Inflammatory macrophage treated with lipopolysaccharide for 1 hour (primary cell): ENCODE results near the gene ATG5.
"Not testable (repeated sequence)": the region's sequence is repeated elsewhere in the genome, so short reads cannot be mapped to it uniquely, and the experiment has no call there.

ENCODE experiments used
- DNase-seq, 2 donors: peaks; one replicate each; pipeline ENCODE4 v3.0.0-alpha.2; 2020 to 2022

ATG5 gene

DNA sequence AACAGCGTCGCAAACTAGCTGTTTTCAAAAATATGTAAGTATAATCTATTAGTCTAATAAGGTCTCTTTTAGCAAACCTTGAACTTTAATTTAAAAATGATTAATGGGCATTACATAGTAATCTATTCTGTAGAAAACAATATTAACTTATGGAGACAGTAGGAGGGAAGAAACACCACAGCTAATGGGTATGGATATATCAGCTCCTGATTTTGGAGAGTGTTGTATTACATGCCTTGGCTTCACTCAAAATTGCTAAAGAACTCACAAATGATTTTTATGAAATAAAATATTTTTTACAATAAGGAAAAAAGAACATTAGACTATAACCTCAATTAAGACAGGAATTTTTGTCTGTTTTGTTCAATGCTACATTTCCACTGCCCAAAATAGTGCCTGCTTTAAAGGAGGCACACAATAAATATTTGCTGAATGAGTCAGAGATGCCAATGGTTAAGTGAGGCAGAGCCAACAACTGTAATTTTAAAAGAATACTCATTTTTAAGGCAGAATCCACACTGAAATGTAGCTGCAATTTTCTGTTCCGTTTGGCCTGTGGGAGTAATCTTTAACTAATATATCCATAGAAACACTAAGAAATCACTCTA, 15.7 kb downstream of the ATG5 start:
- no peak for DNase-seq

DNA sequence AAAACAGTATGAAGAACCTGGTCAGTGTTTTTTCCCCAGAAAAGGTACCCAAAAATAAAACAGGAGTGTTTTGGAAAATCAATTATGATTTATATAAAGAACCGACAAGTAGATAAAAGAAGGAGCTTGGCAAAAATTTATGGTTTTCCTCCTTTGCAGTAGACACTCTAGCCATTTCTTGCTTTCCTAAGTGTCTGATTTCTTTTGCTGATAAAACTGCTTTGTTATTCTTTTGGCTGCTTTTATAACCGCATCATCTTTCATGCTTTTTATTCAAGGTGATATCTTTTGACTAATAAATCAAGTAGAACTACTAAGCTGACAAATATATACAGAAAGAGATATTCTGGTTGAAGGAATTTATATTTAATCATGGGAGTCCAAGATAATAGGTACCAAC, 16.6 kb downstream of the ATG5 start:
- DNase-seq, result no peak

DNA sequence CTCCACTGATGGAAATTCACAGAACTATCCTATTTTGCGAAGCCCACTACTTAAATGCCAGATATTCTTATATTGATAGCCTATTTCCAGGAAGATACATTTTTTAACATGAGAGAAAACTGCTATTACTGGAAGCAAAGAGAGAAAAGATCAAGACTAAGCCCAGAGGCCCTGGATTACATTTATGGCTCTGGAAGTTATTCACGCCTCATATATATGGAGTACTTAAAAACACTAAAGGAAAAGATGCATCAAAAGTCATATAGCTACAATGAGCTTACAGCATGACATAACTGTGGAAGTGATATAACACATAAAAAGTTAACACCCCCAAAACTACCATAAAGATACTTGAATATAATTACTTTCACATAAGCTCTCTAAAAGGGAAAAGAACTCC, 19.8 kb downstream of the ATG5 start:
- no peak for DNase-seq

DNA sequence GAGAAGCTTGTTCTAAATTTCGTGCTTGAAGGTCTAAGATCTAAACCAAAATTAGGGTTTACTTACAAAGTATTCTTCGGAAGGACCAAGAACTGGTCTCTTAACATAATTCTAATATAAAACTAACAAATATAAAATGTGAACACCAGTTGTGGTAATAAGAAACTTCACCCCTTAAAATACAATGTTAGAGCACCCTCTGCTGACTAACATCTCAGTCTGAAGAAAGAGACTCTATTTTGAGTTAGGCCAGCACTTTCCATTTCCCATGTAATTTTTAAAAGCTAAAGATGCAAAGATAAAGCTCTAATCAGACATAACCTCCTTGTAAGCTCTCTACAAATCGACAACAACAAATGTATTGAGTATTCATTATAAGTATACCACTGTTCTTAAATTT, 24.6 kb downstream of the ATG5 start:
- peak; percentile 18 to 43 for DNase-seq

DNA sequence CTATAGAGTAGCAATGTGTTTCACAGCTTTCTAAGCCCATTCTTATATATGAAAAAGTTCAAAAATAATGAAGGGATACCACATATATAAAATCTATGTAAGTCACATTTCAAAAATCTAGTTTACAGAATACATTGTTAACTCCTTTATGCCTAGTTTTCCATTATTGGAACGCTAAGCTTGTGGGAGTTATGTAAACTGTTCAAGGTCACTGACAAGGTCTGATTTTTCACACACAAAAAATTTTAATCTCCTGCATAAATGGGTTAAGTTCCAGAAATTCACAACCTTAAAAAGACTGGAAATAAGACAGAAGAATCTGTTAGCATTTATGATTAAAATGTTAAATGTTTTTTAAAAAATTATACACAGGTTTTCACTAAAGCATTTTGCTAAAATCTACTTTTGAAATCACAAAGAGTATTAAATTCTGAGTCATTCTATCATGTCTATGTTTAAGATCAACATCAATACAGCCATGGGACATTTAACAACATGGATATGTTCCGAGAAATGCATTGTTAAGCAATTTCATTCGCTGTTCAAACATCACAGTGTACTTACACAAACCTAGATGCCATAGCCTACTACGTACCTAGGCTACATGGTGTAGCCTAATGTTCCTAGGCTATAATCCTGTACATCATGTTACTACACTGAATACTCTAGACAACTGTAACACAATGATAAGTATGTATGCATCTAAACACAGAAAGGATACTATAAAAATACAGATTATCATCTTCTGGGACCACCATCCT, 25.4 kb downstream of the ATG5 start:
- no peak for DNase-seq

DNA sequence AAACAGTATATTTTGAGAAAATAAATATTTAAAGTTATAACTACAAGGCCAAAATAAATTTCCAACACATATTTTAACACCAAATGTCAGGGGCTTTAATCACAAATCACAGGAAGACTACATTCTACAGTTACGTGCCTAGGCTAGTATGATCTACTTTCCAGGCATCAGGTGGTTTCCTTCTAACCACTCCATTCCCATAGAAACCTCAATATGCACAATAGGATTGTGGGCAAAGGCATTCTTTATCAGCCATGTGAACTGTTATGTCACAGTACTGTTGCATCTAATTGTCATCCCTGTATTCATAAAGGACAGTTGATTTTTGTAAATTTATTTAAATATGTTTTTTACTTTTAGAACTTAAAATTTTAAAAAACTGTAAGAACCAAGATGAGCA, 32.4 kb downstream of the ATG5 start:
- no peak for DNase-seq

DNA sequence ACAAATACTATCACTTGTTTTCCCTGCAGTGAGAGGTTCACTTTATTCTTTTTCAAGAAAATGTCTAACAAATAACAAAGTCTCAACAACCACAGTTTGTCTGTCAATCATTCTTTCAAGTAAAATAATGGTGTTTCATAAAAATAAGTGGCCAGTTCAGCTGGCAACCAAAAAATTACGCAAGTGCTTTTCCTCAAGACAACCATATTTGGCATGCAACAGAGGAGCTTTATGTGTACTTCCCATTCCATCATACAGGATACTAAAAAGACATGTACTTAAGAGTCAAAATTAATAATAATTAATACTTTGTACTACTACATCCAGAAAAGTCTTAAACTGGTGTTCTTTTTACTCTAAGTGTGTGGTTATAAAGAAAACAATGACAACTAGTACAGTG, 34.6 kb downstream of the ATG5 start:
- no peak for DNase-seq

DNA sequence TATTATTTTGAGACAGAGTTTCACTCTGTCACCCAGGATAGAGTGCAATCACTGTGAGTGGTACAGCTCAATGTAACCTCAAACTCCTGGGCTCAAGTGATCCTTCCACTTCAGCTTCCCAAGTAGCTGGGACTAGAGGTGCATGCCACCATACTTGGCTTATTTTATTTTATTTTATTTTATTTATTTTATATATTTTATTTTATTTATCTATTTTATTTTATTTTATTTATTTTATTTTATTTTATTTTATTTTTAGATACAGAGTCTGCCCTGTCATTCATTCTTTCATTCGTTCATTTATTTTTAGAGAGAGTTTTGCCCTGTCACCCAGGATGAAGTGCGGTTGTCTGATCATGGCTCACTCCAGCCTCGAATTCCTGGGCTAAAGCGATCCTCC, 35.5 kb downstream of the ATG5 start:
- DNase-seq, result no peak

DNA sequence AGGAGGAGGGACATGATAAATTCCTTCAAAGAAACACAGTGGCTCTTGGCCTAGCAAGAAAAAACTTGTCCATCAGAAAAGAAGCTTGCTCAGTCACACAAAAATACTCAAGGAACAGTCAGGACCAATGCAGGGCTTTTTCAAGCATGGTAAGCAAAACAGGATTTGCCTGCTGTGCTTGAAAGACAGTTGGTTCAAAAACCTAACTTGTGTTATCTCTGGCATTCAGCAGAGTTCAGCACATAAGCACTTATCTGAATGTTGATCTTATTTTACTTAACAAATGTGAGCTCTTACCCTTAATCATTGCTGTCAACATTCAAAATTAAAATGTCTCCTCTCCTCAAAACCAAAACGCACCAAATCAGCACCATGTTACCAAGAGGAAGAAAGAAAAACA, 38.3 kb downstream of the ATG5 start:
- no peak for DNase-seq

DNA sequence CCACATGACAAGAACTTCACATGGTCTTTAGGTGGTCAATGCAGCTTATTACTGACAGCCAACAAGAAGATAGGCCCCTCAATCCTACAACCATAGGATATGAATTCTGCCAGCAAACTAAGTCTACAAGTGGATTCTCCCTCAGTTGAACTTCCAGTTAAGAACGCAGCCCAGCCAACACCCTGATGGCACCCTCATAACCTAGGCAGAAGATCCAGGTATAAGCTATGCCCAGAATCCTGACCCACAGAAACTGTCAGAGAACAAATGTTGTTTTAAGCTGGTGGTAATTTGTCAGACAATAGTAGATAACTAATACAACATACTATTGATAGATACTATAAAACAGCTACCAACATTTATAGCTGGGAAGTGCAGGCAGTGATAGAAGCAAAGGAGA, 38.8 kb downstream of the ATG5 start:
- DNase-seq, result no peak

DNA sequence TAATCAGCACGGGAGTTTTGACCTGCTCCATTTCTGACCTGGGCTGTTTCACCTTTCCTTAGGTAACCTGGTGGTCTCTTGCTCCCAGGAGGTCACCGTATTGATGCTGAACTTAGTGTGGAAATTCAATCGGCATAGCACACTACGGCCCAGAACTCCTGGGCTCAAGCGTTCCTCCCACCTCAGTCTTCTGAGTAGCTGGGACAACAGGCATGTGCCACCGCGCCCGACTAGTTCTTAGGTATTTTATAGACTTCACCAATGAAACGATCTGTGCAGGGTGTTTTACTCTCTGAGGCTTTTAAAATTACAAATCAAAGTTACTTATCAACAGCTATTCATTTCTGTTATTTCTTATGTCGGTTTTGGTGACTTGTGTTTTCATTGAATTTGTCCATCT, 42.1 kb downstream of the ATG5 start:
- no peak for DNase-seq

DNA sequence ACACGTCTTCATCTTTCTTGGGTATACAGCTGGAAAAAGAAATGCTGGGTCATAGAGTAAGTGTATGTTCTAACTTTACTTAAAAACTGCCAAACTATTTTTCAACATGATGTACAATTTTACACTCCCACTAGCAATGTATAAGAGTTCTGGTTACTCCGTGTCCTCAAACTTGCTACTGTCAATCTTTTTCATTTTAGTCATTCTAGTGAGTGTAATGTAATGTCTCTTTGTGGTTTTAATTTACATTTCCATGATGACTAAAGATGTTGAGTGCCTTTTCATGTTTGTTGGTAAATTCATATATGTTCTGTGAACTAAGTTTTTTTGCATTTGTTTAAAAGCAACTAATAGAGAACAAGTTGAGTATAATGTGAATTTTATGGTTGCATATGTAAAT, 43.9 kb downstream of the ATG5 start:
- DNase-seq, result no peak

DNA sequence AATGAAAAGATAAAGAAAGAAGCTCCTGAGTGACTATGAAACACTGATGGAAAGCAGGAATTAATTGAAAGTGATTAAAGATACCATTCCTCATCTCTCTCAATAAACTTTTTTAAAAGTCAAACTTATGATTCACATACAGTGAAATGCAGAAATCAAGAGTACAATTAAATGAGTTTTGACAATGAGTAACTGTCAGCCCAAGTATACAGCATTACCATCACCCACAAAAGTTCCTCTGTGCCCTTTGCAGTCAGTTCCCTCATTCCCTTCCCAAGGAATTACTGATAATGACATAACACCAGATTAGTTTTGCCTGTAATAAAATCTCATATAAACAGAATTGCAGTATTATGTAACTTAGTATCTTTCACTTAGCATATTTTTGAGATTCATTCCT, 44.5 kb downstream of the ATG5 start:
- no peak for DNase-seq

DNA sequence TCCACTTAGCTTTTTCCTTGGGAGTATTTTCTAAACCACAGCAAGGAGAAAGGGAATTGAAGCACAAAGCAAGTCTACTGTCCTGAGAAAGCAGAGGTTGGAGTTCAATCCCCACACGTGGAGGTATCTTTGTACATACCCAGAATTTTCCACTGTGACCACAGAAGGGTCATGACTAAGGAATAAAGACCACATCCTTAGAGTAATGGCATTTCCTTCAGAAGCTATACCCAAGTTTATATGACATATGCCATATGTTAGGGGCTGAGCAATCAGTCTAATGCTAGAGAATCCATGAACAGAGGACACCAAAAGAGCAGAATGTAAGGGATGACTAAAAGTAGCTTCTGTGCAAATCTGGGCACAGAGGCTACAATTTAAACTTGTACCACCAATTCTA, 46.4 kb downstream of the ATG5 start:
- DNase-seq, result no peak

DNA sequence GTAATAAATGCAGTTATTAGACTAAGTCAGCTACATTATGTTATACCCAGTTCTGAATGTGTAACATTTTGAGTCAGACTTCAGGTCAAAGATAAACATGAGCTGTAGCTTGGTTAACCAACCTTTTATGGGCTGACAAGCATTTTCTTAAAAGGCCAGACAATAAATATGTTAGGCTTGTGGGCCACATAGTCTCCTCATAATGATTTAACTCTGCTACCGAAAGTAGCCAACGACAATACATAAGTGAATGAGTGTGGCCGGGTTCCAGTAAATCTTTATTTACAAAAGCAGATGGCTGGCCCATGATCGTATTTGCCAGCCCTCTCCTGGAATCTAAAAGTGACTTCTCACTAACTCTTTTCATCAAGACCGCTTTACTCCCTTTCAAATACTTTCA, 49.9 kb downstream of the ATG5 start:
- no peak for DNase-seq

DNA sequence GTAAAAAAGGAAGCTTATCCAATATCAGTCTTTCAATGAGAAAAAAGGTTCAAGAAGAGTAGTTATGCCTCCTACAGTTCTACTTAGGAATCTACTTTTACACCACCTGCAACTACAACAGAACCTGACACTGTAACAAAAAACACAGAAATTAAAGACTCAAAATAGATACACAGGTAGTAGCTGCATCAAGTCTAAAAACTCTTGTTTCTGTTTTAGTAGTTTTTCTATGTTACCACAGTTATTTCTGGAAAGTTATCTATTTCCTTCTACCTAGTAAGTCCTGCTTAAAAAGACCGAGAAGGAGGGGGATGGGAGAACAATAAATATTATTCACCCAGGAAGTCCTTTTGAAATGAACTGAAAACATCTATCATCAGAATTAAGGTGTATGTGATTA, 52.5 kb downstream of the ATG5 start:
- DNase-seq, result no peak

DNA sequence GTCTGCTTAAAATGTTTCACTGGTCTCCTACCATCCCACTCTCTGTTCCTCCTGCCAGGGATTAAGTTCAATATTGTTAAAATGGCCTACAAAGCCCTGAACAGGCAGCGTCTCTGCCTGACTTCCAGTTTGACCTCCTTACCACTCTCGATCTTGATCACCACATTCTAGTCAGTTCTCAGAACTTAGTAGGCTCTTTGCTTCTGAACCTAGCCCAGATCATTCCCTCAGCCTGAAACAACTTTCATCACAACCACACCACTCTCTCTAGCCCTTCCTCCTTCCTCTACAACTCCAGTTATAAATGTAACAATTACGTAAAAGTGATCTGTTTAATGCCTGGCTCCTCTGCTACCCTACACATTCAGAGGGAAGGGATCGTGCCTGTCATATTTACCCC, 53.3 kb downstream of the ATG5 start:
- no peak for DNase-seq

DNA sequence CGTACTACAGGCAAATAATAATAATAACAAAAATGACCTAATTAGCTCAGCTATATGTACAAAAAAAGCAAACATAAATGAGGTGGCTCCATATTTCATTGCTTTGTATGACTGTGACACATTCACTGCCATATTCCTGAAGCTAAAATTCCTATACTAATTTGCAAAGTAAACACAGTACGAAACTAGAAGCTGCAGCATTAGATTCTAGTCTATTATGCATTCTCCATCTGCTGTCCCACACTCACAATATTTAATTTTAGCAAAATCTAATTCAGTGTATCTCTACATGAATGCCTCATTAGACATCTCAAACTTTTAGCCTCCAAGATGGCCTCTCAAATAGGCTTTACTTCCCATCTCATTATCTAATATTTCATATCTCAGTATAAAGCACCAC, 55.1 kb downstream of the ATG5 start:
- no peak for DNase-seq

DNA sequence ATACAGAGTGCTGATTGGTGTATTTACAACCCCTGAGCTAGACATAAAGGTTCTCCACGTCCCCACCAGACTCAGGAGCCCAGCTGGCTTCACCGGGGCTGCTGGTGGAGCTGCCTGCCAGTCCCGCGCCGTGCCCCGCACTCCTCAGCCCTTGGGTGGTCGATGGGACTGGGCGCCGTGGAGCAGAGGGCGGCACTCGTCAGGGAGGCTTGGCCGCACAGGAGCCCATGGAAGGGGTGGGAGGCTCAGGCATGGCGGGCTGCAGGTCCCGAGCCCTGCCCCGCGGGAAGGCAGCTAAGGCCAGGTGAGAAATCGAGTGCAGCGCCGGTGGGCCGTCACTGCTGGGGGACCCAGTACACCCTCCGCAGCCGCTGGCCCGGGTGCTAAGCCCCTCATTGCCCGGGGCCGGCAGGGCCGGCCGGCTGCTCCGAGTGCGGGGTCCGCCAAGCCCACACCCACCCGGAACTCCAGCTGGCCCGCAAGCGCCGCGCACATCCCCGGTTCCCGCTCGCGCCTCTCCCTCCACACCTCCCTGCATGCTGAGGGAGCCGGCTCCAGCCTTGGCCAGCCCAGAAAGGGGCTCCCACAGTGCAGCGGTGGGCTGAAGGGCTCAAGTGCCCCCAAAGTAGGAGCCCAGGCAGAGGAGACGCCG, 56.2 kb downstream of the ATG5 start:
- DNase-seq, result not testable (repeated sequence)

DNA sequence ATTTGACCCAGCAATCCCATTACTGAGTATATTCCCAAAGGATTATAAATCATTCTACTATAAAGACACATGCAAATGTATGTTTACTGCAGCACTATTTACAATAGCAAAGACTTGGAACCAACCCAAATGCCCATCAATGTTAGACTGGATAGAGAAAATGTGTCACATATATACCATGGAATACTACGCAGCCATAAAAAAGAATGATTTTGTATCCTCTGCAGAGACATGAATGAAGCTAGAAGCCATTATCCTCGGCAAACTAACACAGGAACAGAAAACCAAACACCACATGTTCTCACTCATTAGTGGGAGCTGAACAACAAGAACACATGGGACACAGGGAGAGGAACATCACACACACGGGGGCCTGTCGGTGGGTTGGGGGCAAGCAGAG, 57.1 kb downstream of the ATG5 start:
- DNase-seq, result not testable (repeated sequence)

DNA sequence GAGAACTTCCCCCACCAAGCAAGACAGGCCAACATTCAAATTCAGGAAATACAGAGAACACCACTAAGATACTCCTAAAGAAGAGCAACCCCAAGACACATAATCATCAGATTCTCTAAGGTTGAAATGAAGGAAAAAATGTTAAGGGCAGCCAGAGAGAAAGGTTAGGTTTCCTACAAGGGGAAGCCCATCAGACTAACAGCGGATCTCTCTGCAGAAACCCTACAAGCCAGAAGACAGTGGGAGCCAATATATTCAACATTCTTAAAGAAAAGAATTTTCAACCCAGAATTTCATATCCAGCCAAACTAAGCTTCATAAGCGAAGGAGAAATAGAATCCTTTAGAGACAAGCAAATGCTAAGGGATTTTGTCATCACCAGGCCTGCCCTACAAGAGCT, 61.1 kb downstream of the ATG5 start:
- not testable (repeated sequence) for DNase-seq

DNA sequence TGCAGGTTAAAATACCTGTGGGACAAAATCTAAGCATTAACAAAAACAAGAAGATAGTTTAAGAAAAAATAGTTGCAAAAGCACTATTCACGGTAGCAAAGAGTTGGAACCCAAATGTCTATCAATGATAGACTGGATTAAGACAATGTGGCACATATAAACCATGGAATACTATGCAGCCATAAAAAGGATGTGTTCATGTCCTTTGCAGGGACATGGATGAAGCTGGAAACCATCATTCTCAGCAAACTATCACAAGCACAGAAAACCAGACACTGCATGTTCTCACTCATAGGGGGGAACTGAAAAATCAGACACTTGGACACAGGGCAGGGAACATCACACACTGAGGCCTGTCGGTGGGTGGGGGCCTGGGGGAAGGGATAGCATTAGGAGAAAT, 65.8 kb downstream of the ATG5 start:
- DNase-seq, result not testable (repeated sequence)

DNA sequence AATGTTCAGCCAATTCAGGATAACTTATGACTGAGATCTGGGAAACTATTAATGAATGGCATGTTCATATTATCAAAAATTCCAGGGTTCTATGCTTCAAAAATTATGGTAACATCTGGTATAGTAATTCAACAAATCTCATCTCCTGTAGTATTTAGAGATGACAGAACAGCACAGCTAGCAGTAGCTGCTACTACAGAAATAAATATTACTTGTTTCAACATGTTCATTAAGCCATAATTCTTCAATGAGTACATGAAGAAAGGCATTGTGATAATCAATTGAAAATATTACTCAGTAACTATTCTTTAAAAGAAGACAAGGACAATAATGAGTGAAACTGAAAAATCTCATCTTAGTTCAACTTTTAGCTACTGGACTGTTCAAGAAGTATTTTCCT, 66.8 kb downstream of the ATG5 start:
- no peak for DNase-seq

DNA sequence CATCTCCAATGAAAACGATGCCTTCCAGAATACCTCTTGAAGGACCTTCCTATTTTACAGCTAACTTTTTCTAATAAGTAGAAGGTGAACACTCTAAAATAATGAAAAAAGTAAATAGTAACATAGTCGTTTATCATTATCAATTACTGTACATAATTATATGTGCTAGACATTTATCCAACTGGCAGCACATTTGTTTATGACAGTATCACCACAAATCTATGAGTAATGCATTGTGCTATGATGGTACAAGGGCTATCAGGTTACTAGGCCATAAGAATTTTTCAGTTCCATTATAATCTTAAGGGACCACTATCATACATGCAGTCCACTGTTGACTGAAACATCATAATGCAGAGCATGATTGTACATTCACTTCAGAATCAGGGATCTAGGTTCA, 68.4 kb downstream of the ATG5 start:
- no peak for DNase-seq
